Activated CD8-positive, alpha-beta memory T cell treated with anti-CD3 and anti-CD28 coated beads, Interleukin-2, amount 50 U/mL, for 48 hours (primary cell): ENCODE data around the gene ARHGEF17.

Experiments used
- DNase-seq: peaks from one replicate; pipeline ENCODE4 v3.0.0-alpha.2; 2020

The ARHGEF17 gene

DNA sequence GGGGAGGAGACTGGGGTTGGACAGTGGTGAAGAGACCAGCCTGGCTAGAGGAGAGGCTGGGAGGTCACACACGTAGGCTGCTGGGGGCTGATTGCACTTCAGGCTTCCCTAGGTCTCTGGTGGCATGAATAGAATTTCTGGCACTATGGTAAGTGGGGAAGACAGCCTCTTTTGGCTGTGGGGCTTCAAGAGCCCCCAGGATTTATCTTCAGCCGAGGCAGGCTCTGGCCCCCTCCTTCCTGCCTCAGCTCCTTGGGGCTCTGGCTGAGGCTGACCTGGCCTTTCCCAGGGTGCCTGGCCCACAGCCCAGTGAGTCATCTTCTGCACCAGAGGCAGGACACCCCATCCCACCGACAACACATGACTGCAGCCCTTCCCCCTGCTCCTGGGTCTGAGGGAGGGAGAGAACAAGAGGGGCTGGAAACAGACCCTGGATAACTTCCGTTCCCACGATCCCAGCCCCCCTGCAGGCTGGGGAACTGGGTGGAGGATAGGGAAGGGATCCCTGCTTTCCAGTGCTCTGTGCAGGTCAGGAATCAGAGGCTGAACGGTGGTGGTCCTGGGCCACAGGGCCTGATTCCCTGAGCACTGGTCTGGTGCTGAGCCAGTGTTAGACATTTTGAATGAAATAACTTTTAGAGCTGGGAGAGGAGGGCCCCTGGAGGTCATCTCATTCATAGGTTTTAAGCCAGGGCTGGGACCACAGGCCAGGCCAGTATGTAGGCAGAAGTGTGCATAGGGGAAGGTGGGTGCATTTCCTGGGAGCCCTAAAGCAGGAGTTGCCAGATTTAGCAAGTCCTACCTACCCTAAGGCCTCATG lies 26.5 kb downstream of the ARHGEF17 start:
- no peak for DNase-seq

DNA sequence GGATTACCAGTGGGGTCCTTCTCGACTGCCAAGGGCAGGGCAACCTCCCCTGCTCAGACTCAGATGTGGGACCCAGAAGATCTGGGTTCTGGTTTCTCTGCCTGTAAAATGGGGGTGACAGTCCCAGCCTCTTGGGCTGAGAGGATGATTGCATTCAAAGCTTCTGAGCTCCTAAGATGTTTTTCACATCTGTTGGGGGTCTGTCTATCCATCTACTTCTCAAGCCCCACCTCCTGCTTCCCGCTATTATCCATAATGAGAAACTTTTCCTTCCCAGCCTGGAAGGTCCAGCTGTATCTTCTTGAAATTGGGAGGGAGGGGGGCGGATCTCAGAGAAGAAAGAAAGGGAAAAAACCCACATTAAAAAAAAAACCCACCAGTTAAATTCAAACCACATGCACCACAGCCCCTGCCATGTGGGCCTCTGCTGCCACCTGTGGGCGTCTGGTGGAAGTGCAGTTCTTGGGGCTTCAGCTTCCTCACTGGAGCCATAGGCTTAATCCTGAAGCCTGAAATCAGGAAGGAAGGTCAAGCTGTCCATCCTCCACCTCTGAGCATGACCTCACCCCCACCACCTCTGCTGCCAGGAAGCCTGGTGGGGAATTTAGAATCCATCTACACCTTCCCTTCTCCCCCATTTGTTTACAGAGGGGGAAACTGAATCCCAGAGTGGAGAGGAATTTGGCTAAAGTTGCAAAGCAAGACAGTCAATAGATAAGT lies 27.3 kb downstream of the ARHGEF17 start:
- DNase-seq: peak; percentile 94

DNA sequence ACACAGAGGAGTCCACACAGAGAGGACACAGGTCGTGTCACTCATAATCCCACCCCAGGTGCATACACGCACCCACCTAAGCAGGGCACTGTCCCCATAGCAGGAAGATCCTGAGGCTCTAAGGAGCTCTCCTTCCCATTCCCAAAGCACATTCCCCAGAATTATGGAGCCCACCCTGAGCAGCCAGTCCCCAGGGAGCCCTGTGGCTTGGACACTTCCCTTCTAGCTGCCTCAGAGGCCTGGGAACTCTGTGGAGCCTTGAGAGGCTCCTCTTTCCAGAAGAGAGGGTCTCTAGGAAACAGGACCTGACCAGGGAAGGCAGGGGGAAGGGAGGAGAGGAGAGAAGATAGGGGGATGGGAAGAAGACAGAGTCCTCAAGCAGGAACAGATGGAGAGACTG lies 29.8 kb downstream of the ARHGEF17 start:
- no peak for DNase-seq

GRCh38 chr11:73338279-73338678 lies 30.2 kb downstream of the ARHGEF17 start:
- no peak for DNase-seq

DNA sequence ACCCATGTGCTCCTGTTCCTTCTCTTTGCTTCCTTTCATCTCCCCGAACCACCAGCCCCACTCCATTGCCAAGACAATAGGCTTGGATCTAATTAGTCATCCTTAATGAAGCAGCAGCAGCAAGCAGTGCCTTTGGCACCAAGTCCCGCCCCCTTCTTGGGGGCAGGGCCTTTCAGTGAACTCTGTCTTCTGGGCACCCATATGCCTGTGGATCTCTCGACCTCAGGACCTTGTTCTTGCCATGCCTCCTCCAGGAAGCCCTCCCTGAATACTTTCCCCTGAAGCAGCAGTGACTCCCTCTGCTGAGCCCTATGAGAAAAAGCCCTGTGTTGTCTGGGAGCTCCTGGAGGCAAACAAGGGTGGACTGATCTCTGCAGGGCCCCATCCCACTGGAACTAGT lies 32.1 kb downstream of the ARHGEF17 start:
- DNase-seq: no peak

DNA sequence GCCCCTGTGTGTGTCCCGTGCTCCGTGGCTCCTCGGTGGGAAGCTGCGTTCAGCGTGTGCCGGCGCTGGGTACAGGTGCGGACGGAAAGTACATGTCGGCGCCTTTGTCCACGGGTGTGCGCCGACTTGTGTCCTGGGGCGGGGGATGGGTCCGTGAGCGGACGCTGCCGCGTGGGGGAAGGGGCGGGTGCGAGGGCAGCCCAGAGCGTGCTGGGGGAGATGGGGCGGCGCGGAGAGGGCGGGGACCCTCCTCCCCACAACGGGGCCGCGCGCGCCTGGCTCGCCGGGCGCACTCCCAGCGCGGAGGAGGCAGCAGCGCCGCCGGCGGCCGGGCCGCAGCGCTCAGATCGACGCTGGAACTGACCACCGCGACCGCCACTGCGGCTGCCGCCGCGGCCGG lies 34.6 kb downstream of the ARHGEF17 start:
- no peak for DNase-seq

GRCh38 chr11:73343076-73343873 lies 35.2 kb downstream of the ARHGEF17 start:
- no peak for DNase-seq

DNA sequence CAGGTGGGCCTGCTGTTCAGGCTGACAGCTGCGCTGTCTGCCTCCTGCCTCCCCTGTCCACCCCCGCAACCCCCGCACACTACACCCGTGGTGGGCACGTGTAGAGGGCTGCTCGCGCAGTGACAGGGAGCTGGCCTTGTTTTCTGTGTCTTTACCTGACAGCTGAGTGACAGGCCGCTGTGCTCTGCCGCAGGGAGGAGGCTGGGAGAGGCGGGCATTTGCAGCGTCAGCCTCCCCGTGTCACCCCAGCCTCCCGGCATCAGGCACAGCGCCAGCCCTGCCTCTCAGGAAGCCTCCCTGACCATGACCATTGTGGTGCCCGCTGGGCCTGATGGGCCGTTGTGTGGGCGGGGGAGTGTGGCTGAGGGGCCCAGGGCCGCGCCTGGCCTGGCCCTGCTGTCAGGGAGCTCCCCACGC lies 36.1 kb downstream of the ARHGEF17 start:
- no peak for DNase-seq

DNA sequence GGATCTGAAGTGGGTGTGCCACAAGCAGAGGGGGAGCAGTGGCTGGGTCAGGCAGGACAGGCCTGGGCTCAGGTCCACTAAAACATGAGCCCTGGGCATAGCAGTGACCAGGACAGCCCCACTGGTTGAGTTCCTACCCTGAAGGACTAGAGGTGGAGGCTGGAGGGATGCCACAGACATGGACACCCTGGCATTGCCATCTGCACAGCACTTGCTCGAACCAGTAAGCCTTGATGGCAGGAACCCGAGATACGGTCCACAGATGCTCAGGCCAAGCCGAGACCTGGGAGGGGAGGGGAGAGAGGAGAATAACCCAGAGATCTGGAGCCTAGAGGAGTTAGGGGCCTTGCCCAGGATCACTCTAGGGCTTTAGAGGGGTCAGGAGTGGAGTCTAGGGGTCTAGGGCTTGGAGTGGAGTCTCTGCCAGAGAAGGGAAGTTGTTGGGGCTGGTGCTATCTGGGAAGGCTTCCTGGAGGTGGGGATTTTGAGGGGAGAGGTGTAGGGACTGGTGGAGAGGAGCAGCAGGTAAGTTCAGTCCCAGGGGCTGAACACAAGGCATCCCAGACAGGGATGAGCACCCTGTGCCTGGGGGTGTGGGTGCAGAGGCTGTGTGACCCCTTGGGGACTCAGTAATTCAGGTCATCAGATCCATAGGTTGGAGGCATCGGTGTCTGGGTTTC lies 37.5 kb downstream of the ARHGEF17 start:
- no peak for DNase-seq

DNA sequence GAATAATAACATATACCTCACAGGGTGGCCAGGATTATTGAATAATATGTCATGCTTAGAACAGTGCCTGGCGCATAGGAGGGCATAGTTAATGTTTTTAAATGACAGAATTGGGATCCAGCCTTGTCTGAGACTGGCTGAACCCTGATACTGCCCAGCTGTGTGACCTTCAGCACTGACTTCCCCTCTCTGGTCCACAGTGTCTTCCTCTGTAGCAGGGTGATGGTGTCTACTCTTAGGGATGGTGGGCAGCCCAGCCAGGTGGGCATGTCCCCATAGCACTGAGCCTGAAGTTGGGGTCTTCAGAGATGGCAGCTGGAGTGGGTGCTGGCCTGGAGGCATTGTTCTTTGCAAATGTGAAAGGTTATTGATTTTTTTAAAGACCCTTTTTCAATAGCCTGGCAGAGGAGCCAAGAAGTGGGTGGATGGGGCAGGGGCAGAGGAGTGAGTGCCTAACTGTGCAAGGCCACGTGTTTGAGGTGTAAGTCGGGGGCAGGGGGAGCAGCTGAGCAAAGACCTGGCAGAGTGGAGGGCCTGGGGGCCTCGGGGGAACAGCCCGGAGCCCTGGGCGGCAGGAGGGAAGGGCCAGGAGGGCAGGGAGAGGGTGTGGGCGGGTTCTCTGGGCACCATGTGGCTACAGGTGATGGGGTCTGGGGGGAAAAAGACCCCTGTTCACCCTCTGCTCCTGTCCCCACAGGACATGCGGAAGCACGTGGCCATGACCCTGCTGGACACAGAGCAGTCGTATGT lies 38.3 kb downstream of the ARHGEF17 start:
- no peak for DNase-seq

DNA sequence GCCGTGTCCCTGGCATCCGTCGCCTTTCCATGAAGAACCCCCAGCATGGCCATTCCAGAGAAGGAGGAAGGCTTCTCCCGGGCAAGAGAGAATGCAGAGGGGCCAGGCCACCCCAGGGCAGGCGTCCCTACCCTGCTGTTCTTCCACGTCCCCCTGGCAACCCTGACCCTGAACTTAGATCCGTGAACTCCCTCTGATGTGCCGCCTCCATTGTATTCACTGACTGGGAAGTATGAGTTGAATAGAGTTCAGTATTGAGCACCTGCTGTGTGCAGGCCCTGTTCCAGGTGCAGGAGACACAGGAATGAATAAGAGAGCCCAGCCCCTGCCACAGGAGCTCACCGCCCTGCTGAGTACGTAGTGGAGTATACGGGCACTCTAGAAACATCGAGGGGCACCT lies 39.0 kb downstream of the ARHGEF17 start:
- DNase-seq: no peak

DNA sequence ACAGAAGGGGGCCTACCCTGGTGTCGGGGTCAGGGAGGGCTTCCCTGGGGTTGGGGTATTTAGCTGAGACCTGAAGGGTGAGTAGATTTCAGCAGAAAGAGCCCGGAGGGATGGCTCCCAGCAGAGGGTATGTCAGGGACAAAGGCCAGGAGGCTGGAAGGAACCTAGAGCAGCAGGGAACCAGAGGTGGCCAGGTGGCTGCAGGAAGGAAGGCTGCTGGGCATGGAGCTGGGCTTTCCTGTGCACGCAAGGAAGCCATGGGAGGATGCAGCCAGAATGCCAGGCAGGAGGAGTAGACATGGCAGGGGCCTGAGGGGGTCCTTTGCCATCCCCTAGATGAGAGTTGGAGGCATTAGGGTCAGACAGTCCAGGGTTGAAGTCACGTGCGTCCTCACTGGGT lies 40.8 kb downstream of the ARHGEF17 start:
- no peak for DNase-seq

DNA sequence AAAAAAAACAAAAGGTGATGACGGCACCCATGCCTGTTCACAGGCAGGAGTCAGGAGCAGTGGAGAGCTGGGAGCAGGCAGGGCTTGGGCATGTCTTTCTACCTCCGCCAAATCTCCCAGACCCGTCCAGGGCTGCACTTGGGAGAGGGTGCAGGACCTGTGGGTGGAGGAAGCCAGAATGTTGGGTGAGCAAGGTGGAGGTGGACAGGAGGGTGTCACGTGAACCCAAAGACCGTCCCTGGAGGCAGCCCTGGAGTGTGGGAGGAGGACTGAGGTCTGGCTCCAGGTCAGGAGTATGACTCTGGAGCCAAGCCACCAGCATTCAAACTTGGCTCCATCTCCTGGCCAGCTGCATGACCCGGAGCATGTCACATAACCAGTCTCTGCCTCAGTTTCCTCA lies 41.6 kb downstream of the ARHGEF17 start:
- DNase-seq: no peak

DNA sequence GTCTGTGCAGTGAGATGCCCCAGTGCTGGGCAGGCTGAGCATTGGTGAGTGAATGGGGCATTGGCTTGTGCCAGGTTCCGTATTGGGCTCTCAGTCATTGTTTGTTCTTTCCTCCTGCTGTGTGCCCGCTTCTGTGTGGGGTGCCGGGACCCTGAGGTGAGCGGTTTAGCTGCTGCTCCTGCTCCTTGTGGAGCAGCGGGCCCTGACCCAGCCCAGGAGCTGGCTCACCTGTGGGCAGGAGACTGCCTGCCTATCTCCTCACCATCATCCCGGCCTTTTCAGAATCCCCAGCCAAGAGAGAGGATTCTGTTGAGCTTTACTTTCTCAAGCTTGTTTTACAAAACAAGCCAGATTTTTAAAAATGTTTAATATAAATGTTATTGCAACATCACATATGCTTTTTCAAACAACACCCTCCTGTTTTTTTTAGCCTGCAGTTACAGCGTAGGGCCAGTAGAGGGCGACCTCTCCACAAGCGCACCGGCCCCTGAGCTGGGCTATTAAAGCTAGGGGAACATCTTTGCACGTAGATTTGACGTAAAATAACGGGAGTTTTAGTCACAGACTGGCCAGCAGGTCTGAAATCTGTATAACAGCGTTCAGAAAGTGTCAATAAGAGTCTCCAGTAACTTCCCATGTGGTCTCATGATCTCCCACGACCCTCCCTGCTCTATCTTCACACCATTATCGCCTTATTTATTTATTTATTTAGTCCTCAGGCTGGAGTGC lies 43.0 kb downstream of the ARHGEF17 start:
- DNase-seq: peak; percentile 73

DNA sequence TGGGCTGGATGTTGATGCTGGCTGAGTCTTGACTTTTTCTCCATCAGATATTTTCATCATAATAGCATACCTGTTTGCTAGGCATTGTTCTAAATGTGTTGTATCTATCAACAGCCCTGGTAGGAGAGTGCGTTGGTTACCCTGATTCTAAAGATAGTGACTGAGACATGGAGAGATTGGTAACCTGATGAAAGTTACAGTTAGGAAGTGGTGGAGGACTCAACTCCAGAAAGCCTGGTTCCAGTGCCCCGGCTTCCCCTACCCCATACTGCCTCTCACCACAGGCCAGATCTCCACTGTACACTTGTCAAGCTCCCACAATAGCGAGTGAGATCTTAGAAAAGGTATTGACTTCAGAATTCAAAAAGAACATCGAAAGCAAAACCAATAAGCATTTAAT lies 45.3 kb downstream of the ARHGEF17 start:
- no peak for DNase-seq

GRCh38 chr11:73355109-73355508 lies 47.0 kb downstream of the ARHGEF17 start:
- no peak for DNase-seq

- DNase-seq: no peak
Observed at GRCh38 chr11:73356979-73357860, 49.1 kb downstream of the ARHGEF17 start.

GRCh38 chr11:73358071-73358470 lies 50.0 kb downstream of the ARHGEF17 start:
- no peak for DNase-seq

DNA sequence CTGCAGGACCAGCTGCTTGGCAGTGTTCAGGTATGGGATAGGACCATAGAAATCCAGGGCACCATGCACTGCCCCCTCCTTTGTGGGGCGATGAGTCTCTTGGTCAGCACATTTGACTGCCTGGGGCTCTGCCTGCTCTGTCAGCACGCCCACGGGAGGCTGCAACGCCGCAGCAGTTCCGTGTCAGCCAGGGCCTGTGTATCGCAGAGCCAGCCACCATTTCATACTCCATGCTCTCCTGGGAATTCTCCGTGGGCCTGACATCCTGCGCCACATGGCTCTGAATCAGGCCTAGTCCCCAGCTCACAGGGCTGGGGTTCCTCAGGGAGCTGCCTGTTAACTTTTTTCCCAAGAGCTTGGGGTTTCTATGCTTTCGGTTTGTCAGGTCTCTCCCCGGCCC lies 51.3 kb downstream of the ARHGEF17 start:
- no peak for DNase-seq

DNA sequence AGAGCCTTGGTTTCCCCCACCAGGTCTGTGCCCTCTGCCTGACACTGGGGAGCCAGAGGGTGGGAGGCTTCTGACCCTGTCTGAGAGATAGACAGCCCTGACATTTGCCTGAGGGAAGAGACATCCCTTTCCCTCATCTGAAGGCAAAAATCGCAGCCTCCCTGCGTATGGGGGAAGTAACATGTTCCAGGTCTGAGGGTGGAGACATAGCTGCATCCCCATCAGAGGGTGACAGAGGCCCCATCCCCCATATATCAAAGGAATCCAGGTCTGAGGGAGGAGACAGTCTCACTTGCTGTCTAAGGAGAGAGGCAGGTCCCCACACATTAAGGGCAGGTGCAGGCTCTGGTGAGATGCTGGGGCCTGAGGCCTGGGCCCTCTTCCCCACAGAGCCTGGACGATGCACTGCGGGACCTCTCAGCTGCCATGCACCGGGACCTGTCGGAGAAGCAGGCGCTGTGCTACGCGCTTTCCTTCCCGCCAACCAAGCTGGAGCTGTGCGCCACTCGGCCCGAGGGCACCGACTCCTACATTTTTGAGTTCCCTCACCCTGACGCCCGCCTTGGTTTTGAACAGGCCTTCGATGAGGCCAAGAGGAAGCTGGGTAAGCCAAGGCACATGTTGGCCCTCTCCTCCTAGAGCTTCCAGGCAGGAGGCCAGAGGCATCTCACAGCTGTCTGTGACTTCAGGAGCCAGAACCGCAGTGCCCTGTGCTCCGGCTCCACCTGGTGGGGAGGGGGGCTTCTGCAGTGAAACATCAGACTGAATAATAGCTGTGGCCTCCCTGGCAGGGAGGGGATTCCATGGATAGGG lies 52.1 kb downstream of the ARHGEF17 start:
- DNase-seq: no peak
